HCT116 (cell line): ENCODE data around the gene PHTF1. TPM values are rescaled to one million over a fixed set of nuclear protein-coding genes. Genes with fewer than 3 reads are reported as not detected.

Experiments used
- ATAC-seq: fragments of 200-7000 bp; cut with Tn5 transposase; 2 replicates; pipeline ENCODE4 v1.9.1; 2020; ENCODE audit warnings: mild to moderate bottlenecking, moderate library complexity
- BruUV-seq: library from RNA; stranded (reverse); fragments of 400-500 nt; replicated peaks from 2 replicates; lab custom pipeline; 2021; lab: Mats Ljungman, UMichigan
- CTCF ChIA-PET: fragments of 300-600 bp; sonication (Branson Sonifier 250); formaldehyde crosslinking; loops from one replicate; lab custom pipeline; 2021; ENCODE audit warnings: antibody characterized with exemption; lab: Charles Lee
- POLR2A ChIA-PET: fragments of 300-600, 350-600 bp; sonication (Branson Sonifier 250); formaldehyde crosslinking; loops from one replicate; lab custom pipeline; 2021; ENCODE audit warnings: antibody characterized with exemption; lab: Charles Lee
- RAD21 ChIA-PET, 2 experiments: fragments of 300-600 bp; sonication (Branson Sonifier 250); formaldehyde crosslinking; loops; one replicate each; lab custom pipeline; 2023; ENCODE audit warnings: low total read pairs in 2 of 2; ENCODE audit not compliant: uncharacterized antibody in 2 of 2, unreplicated experiment in 2 of 2, low non-redundant PET in 1 of 2; lab: Charles Lee
- DNase-seq: peaks from one replicate; pipeline ENCODE4 v3.0.0-alpha.2; 2010; ENCODE audit warnings: low read depth, low spot score
- H2AFZ ChIP-seq: fragments of 200-600 bp; shearing (Covaris generic), sonication (generic); 2 replicates; pipeline ENCODE4 v1.6.1; 2017; ENCODE audit warnings: low read depth, mixed run types, mixed read lengths, antibody characterized with exemption, low read length; ENCODE audit not compliant: poor library complexity, severe bottlenecking
- H3K27ac ChIP-seq: 2 replicates; pipeline ENCODE4 v1.5.1; 2012; ENCODE audit warnings: low read depth, low read length
- H3K27me3 ChIP-seq: fragments of 200-600 bp; sonication (generic); 2 replicates; pipeline ENCODE4 v1.6.1; 2016; ENCODE audit warnings: mixed run types, low read length, mixed read lengths; ENCODE audit not compliant: insufficient read depth
- H3K36me3 ChIP-seq, 2 experiments: fragments of 200-500 bp in 1 of 2; fragments of 200-600 bp in 1 of 2; sonication (Bioruptor generic) in 1 of 2; sonication (generic) in 1 of 2; 2 replicates each; pipeline versions ENCODE4 v1.5.1 to v1.6.1; 2014 to 2016; ENCODE audit warnings: low read length in 2 of 2, inconsistent platforms in 1 of 2, mixed read lengths in 1 of 2, mixed run types in 1 of 2; ENCODE audit not compliant: insufficient read depth in 2 of 2, control insufficient read depth in 1 of 2
- H3K4me1 ChIP-seq, 2 experiments: fragments of 200-600 bp in 1 of 2; sonication (generic) in 1 of 2; 2 replicates each; pipeline versions ENCODE4 v1.5.1 to v1.6.1; 2012 to 2017; ENCODE audit warnings: low read length in 2 of 2, inconsistent platforms in 1 of 2, mild to moderate bottlenecking in 1 of 2, mixed read lengths in 1 of 2, mixed run types in 1 of 2, moderate library complexity in 1 of 2; ENCODE audit not compliant: insufficient read depth in 2 of 2, control insufficient read depth in 1 of 2
- H3K4me2 ChIP-seq: fragments of 200-600 bp; sonication (generic); 2 replicates; pipeline ENCODE4 v1.6.1; 2017; ENCODE audit warnings: mixed run types, low read length, mixed read lengths
- H3K4me3 ChIP-seq, 2 experiments: fragments of 200-600 bp in 1 of 2; sonication (generic) in 1 of 2; replicated peaks in 1 of 2; 2 replicates each; pipeline ENCODE4 v1.5.1; 2011 to 2016; ENCODE audit warnings: low read length in 2 of 2, control low read depth in 1 of 2, low read depth in 1 of 2, mild to moderate bottlenecking in 1 of 2, mixed read lengths in 1 of 2, mixed run types in 1 of 2
- H3K79me2 ChIP-seq: fragments of 200-600 bp; sonication (generic); 2 replicates; pipeline ENCODE4 v1.6.1; 2017; ENCODE audit warnings: mild to moderate bottlenecking, mixed run types, low read length, moderate library complexity, mixed read lengths; ENCODE audit not compliant: insufficient read depth
- H3K9ac ChIP-seq: fragments of 200-600 bp; sonication (generic); 2 replicates; pipeline ENCODE4 v1.6.1; 2016; ENCODE audit warnings: low read length, mixed read lengths
- H3K9me2 ChIP-seq: fragments of 200-600 bp; sonication (generic), shearing (Covaris generic); 2 replicates; pipeline ENCODE4 v1.6.1; 2017; ENCODE audit warnings: mixed run types, mild to moderate bottlenecking, moderate library complexity; ENCODE audit not compliant: insufficient read depth
- H3K9me3 ChIP-seq, 2 experiments: fragments of 200-500 bp in 1 of 2; fragments of 200-600 bp in 1 of 2; sonication (Bioruptor generic) in 1 of 2; sonication (generic) in 1 of 2; 2 replicates each; pipeline ENCODE4 v1.6.1; 2014 to 2017; ENCODE audit warnings: low read length in 2 of 2, mixed read lengths in 2 of 2, inconsistent platforms in 1 of 2, low read depth in 1 of 2, mild to moderate bottlenecking in 1 of 2, mixed run types in 1 of 2, moderate library complexity in 1 of 2; ENCODE audit not compliant: control insufficient read depth in 1 of 2, insufficient read depth in 1 of 2
- H4K20me1 ChIP-seq: fragments of 200-600 bp; sonication (generic), shearing (Covaris generic); 2 replicates; pipeline ENCODE4 v1.6.1; 2017; ENCODE audit warnings: mixed run types, mild to moderate bottlenecking, moderate library complexity; ENCODE audit not compliant: insufficient read depth
- CBX3 ChIP-seq: IDR thresholded peaks from 2 replicates; pipeline ENCODE4 v1.6.1; 2012; ENCODE audit warnings: low read depth
- CEBPB ChIP-seq: IDR thresholded peaks from 2 replicates; pipeline ENCODE4 v1.6.1; 2012; ENCODE audit warnings: low read depth
- ELF1 ChIP-seq: IDR thresholded peaks from 2 replicates; pipeline ENCODE4 v1.6.1; 2012; ENCODE audit warnings: low read depth, borderline replicate concordance
- EZH2 ChIP-seq: fragments of 200-600 bp; sonication (generic); IDR thresholded peaks from 2 replicates; pipeline ENCODE4 v1.6.1; 2017; ENCODE audit warnings: antibody characterized with exemption, mixed run types
- POLR2AphosphoS5 ChIP-seq: IDR thresholded peaks from 2 replicates; pipeline ENCODE4 v1.6.1; 2011; ENCODE audit warnings: mild to moderate bottlenecking, low read depth, low read length, moderate library complexity
- SIN3A ChIP-seq: IDR thresholded peaks from 2 replicates; pipeline ENCODE4 v1.6.1; 2012; ENCODE audit warnings: low read depth
- SP1 ChIP-seq: IDR thresholded peaks from 2 replicates; pipeline ENCODE4 v1.6.1; 2012; ENCODE audit warnings: low read depth
- SRF ChIP-seq: IDR thresholded peaks from 2 replicates; pipeline ENCODE4 v1.6.1; 2012; ENCODE audit warnings: low read depth
- YY1 ChIP-seq: IDR thresholded peaks from 2 replicates; pipeline ENCODE4 v1.6.1; 2011; ENCODE audit warnings: low read length, low read depth, moderate library complexity, mild to moderate bottlenecking; ENCODE audit not compliant: insufficient replicate concordance; ENCODE audit errors: extremely low read depth
- ZFX ChIP-seq: fragments of 450-650 bp; IDR thresholded peaks from 2 replicates; pipeline ENCODE4 v1.6.1; 2017
- intact Hi-C: fragments of 100-400 bp; cut with micrococcal nuclease; formaldehyde crosslinking; loops from 2 replicates; pipeline ENCODE4 v1.10.0; 2022
- total RNA-seq: library from RNA; stranded (reverse); gene quantifications from one replicate; pipeline ENCODE4 v1.2.1, GENCODE V29; 2021; ENCODE audit not compliant: unreplicated experiment
- TF ChIP-seq, protein P1 (sequence below): IDR thresholded peaks from 2 replicates; pipeline ENCODE4 v1.6.1; 2012
- TF ChIP-seq, protein P2 (sequence below): IDR thresholded peaks from 2 replicates; pipeline ENCODE4 v1.6.1; 2012; ENCODE audit warnings: low read depth

Gene PHTF1
- total RNA-seq, 1 experiment from 2014 or later, result 11.4 TPM

DNA sequence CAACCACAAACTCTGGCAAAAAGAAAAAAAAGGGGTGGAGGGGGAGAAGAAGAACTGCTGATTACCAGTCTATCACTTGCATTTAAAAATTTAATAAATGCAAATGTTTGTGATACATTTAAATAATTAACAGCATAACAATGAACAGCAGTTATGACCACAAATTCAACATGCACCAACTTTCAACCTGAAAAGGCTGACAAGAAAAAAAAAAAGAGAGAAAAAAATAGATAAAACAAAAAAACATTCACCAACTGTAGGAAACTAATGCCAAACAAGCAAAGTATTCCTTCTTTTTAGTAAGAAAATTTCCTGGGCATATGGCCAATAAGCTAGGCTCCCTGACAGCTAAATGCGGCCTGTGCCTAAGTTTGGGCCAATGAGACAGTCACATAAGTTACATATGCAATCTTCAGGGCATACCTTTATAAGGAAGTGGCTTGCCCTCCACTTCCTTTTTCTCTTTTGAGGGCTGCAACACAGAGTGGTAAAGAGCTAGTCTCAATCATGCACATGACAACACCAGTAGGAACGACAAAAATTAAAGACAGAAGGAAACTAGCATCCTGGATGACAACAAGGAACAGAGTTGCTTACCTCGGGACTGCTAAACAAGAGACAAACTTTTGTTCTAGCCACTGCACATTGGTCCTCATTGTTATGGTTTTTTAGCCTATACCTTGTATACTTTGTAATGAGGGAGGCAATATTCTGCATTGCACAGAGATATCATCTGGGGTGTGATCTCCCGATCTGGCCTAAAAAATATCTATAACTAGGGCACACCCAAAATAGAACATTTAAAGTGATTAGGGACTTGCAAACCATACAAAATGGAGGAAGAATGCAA, 24.2 kb upstream of the PHTF1 start:
- BruUV-seq, result no TSS peak
- no peak for TF ChIP-seq YY1
- TF ChIP-seq SP1, result no peak
- TF ChIP-seq ELF1, result no peak
- TF ChIP-seq POLR2AphosphoS5, result no peak
- no peak for TF ChIP-seq SRF
- TF ChIP-seq CEBPB, result no peak
- no peak for TF ChIP-seq EZH2
- TF ChIP-seq CBX3, result no peak
- TF ChIP-seq, protein P1, sequence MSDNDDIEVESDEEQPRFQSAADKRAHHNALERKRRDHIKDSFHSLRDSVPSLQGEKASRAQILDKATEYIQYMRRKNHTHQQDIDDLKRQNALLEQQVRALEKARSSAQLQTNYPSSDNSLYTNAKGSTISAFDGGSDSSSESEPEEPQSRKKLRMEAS, result no peak
- no peak for TF ChIP-seq ZFX
- TF ChIP-seq SIN3A, result no peak
- TF ChIP-seq, protein P2, sequence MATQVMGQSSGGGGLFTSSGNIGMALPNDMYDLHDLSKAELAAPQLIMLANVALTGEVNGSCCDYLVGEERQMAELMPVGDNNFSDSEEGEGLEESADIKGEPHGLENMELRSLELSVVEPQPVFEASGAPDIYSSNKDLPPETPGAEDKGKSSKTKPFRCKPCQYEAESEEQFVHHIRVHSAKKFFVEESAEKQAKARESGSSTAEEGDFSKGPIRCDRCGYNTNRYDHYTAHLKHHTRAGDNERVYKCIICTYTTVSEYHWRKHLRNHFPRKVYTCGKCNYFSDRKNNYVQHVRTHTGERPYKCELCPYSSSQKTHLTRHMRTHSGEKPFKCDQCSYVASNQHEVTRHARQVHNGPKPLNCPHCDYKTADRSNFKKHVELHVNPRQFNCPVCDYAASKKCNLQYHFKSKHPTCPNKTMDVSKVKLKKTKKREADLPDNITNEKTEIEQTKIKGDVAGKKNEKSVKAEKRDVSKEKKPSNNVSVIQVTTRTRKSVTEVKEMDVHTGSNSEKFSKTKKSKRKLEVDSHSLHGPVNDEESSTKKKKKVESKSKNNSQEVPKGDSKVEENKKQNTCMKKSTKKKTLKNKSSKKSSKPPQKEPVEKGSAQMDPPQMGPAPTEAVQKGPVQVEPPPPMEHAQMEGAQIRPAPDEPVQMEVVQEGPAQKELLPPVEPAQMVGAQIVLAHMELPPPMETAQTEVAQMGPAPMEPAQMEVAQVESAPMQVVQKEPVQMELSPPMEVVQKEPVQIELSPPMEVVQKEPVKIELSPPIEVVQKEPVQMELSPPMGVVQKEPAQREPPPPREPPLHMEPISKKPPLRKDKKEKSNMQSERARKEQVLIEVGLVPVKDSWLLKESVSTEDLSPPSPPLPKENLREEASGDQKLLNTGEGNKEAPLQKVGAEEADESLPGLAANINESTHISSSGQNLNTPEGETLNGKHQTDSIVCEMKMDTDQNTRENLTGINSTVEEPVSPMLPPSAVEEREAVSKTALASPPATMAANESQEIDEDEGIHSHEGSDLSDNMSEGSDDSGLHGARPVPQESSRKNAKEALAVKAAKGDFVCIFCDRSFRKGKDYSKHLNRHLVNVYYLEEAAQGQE, result no peak
- Histone ChIP-seq H3K27me3 (no peaks in the 10 kb centered on the region), H3K4me3 (no peak overlapping the region), H3K79me2 (peaks cover 65% of the 10 kb centered on the region), H3K9me2 (no peaks in the 10 kb centered on the region), H3K36me3 (no peaks in the 10 kb centered on the region), H4K20me1 (no peaks in the 10 kb centered on the region), H3K9ac (no peak overlapping the region), H2AFZ (no peak overlapping the region), H3K4me2 (no peak overlapping the region), H3K9me3 (no peaks in the 10 kb centered on the region), H3K4me1 (peaks cover 3 to 12% of the 10 kb centered on the region in 2 experiments), H3K27ac (no peak overlapping the region)
- ATAC-seq, result no peak
- ChIA-PET CTCF (no interaction called here), POLR2A (no interaction called here), RAD21 (no interaction called here)
- no peak for DNase-seq
- intact Hi-C loops, result no loop called here
